Spleen (tissue), 7 donors: ENCODE data around the gene SLC22A23.

Experiments used
- POLR2A ChIP-seq, 3 donors: fragments of 450-650 bp; IDR thresholded peaks; one replicate each; pipeline ENCODE4 v1.5.1; 2017; ENCODE audit warnings: antibody characterized with exemption in 3 of 3, mild to moderate bottlenecking in 1 of 3
- POLR2AphosphoS5 ChIP-seq, 3 donors: sonication (generic); formaldehyde crosslinking; IDR thresholded peaks; one replicate each; pipeline ENCODE4 v1.5.1; 2017; ENCODE audit warnings: antibody characterized with exemption in 3 of 3
- TF ChIP-seq, protein P1 (sequence below), 11 experiments: fragments of 200-600 bp in 7 of 11; fragments of 450-650 bp in 4 of 11; sonication (generic) in 4 of 11; IDR thresholded peaks in 8 of 11; conservative IDR thresholded peaks in 3 of 11; 1 replicate in 7 of 11; 2 replicates in 4 of 11; pipeline versions ENCODE4 v1.4.0 to v1.8.0; 2016 to 2021; ENCODE audit warnings: antibody characterized with exemption in 11 of 11, inconsistent platforms in 4 of 11, mild to moderate bottlenecking in 1 of 11
- donor health status: DM: no; HTN: no; CAD: no; lungs with moderate emphysema.
- donor health status: DM: no; HTN: no; CAD: no.
- donor health status: DM: no; HTN: no; CAD: no.

DNA sequence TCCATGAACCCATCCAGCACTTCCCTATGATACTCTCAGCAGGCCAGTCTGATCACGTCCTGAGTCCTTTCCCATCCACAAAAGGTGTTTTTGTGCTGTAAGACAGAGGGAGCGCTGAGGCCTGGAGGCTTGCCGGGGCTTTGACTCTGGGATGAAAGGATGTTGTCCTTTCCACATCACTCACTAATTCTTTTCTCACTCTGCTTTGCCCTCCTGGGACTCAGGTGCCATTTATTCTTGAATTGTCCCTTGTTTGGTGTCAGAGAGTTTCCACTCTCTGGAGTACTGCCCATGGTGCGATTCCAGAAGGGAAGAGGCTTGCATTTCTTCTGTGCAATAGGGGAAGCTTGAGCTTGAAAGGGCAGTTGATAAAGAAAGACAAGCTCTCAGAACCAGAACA, 214.1 kb downstream of the SLC22A23 start:
- TF ChIP-seq, protein P1, sequence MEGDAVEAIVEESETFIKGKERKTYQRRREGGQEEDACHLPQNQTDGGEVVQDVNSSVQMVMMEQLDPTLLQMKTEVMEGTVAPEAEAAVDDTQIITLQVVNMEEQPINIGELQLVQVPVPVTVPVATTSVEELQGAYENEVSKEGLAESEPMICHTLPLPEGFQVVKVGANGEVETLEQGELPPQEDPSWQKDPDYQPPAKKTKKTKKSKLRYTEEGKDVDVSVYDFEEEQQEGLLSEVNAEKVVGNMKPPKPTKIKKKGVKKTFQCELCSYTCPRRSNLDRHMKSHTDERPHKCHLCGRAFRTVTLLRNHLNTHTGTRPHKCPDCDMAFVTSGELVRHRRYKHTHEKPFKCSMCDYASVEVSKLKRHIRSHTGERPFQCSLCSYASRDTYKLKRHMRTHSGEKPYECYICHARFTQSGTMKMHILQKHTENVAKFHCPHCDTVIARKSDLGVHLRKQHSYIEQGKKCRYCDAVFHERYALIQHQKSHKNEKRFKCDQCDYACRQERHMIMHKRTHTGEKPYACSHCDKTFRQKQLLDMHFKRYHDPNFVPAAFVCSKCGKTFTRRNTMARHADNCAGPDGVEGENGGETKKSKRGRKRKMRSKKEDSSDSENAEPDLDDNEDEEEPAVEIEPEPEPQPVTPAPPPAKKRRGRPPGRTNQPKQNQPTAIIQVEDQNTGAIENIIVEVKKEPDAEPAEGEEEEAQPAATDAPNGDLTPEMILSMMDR (IDR thresholded peaks at IDR 0.05 in 8 of 11, conservative IDR thresholded peaks at IDR 0.05 in 3 of 11), result no peak
- TF ChIP-seq POLR2AphosphoS5 (IDR thresholded peaks at IDR 0.05), result no peak
- TF ChIP-seq POLR2A (IDR thresholded peaks at IDR 0.05), result no peak
